ENCODE results near the gene VPREB3.

The VPREB3 gene

DNA sequence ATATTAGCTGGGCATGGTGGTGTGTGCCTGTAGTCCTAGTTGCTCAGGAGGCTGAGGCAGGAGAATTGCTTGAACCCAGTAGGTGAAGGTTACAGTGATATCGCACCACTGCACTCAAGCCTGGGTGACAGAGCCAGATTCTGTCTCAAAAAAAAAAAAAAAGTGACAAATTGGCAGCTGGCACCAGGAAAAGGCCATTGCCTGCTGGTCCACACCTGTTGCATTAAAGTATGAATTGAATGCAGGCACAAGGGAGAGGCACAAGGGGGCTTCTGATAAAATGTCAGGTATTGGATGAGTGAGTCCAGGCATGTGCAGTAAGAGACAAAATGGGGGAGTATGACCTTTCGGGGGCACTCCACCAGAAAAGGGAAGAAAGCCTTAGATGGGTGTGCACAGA lies 31.5 kb downstream of the VPREB3 start:
- DNase-seq: no peak

DNA sequence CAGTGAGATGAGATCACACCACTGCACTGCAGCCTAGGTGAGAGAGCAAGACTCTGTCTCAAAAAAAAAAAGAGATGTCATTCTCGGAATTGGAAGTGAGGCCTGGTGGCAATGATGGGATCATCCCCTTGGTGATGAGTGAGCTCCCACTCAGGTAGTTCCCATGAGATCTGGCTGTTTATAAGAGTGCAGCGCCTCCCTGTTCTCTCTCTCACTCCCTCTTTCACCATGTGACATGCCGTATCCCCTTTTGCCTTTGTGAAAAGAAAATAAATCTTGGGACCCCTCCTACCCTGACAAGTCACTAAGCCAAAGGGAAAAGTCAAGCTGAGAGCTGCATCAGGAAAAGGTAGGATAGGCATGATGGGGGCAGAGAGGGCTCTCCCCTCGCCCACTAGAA lies 32.1 kb downstream of the VPREB3 start:
- DNase-seq: no peak

- DNase-seq: no peak
Observed at GRCh38 chr22:23720855-23721254, 33.4 kb downstream of the VPREB3 start.

- DNase-seq: no peak
Observed at GRCh38 chr22:23718371-23719165, 35.7 kb downstream of the VPREB3 start.

DNA sequence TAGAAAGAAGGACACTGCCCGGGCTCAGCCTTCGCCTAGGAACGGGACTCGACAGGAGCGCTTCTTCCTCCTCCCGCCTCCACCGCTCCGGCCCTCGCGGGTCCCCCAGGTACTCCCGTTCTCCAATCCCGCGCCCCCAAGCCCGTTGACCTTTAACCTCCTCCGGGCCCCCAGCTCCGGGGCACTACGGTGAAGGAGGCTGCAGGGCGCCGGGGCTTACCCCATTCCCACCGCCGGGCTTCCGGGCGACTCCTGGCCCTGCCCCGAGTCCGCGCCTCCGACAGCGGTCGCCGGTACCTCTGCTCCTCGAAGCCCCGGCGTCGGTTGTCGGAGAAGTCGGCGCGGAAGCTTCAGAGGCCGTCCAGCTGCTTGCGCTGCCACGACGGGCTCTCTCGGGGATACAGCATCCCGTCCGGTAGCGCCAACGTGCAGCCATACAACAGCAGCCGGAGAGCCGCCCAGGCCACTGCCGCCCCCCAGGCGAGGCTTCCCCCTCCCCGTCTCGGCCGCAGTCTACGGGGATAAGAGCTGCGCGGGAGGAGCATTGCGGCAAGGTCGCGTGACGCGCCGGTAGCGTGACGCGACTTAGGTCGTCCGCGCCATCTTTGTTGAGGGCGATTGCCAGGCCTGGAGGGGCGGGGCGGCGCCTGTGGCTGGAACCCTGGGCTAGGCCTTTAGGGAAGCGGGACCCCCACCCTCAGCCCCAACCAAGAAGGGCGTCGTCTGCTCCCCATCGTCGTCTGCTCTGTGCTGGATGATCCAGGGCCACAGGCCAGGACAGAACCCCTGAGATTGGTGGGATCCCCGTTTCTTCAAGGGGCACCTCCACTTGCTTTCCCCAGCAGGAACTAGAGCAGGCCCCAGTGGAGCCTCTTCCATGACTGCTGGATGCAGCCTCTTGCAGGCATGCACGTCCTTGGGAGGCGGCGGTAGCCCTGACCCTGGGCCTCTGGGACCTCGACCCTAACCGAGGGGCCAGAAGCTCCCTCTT lies 37.1 kb downstream of the VPREB3 start:
- peak; percentile 88 for DNase-seq

- DNase-seq: no peak
Observed at GRCh38 chr22:23715806-23716375, 38.3 kb downstream of the VPREB3 start.

GRCh38 chr22:23714596-23715578 lies 39.3 kb downstream of the VPREB3 start:
- DNase-seq: no peak

DNA sequence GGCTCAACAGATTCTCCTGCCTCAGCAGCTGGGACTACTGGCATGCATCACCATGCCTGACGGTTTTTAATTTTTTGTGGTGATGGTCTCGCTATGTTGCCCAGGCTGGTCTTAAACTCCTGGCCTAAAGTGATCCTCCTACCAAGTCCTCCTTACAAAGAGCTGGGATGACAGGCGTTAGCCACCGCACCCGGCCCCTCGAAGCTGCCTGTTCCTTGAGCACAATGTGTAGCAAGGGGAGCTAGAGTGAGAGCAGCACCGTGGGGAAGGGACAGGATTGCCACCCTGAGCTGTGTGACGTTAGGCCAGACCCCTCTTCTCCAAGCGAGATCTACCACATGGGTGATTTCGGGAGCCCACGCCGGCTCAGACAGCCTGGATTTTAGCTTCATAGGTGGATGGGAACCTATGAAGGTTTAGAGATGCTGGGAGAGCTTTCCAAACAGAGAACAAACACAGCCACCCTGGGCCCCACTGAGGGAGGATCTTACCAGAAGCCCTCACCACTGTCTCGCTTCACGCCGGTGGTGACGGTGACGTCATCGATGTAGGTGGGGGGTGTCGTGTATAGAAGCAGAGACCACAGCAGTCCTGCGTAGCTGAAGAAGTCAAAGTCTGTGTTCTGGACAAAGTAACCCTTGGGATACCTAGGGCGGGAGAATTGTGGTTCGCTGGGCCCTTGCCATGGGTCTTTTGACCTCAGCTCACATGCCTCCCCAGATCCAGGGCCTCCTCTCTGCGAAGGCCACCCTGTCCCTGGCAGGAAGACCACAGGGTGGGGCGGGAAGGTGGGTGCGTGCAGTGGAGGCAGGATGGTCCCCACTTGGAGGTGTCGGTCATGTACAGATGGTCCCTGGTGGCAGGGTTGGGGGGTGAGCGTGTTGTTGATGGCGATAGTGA lies 40.3 kb downstream of the VPREB3 start:
- DNase-seq: no peak

- no peak for DNase-seq
Observed at GRCh38 chr22:23712256-23712655, 42.0 kb downstream of the VPREB3 start.

GRCh38 chr22:23709107-23709506 lies 45.1 kb downstream of the VPREB3 start:
- DNase-seq: no peak

GRCh38 chr22:23708270-23708669 lies 46.0 kb downstream of the VPREB3 start:
- peak; percentile 86 for DNase-seq

GRCh38 chr22:23705358-23705757 lies 48.9 kb downstream of the VPREB3 start:
- peak; percentile 84 for DNase-seq

- DNase-seq: peak; percentile 79
Observed at GRCh38 chr22:23704829-23705228, 49.4 kb downstream of the VPREB3 start.

DNA sequence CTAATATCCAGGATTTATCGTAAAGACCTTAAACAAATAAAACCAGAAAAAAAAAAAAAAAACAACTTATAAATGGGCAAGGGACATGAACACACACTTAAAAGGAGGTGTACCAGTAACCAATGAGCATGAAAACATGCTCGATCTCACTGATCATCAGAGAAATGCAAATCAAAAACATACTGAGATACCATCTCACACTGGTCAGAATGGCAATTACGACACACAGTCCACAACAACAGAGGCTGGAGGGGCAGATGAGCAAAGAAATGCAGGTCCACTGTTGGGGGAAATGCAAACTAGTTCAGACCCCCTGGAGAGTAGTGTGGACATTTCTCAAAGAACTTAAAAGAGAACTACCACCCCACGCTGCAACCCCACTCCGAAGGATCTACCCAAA lies 50.2 kb downstream of the VPREB3 start:
- no peak for DNase-seq
